ENCODE results near the gene SLC25A33. TPM values are rescaled to one million over a fixed set of nuclear protein-coding genes. Genes with fewer than 3 reads are reported as not detected.

Gene SLC25A33
- total and polyA plus RNA-seq, 2 of the 8 experiments (the other 6 are each of a cell fraction or from before 2014, with no cell fraction given), result 7.8 to 12.8 TPM

GRCh38 chr1:9633493-9633892 is 94.2 kb downstream of the SLC25A33 start:
- Histone ChIP-seq H3K9me3 (ENCODE audit: insufficient read depth in 2 of 2, low read depth in 1 of 2, low read length in 1 of 2) (0 out of 4 replicates have a peak, but pooled peaks cover 0 to 2% of the 10 kb centered on the region in 2 experiments), H4K5ac (ENCODE audit: insufficient read length, low read depth, low read length) (no peak overlapping the region), H3K4me2 (ENCODE audit: insufficient read depth in 1 of 2, low read depth in 2 of 2, low read length in 2 of 2) (no peak overlapping the region), H3K14ac (ENCODE audit: insufficient read length) (no peak overlapping the region), H3K23me2 (ENCODE audit: low read depth, low read length) (no peaks in the 10 kb centered on the region), H3K23ac (ENCODE audit: insufficient read length) (no peak overlapping the region), H4K8ac (ENCODE audit: extremely low read depth, insufficient read depth, low read length) (no peak overlapping the region), H4K91ac (replicated peaks; ENCODE audit: insufficient read length, low read length) (no peak overlapping the region), H3K27ac (ENCODE audit: low read depth, low read length) (no peak overlapping the region), H4K20me1 (replicated peaks in 1 of 2; ENCODE audit: control insufficient read depth in 1 of 2, insufficient read depth in 2 of 2, low read length in 2 of 2) (no peaks in the 10 kb centered on the region), H3K79me1 (ENCODE audit: low read depth, low read length) (no peaks in the 10 kb centered on the region), H2BK120ac (replicated peaks; ENCODE audit: low read depth, low read length) (no peak overlapping the region), H2AFZ (ENCODE audit: low read length) (no peak overlapping the region), H2BK5ac (ENCODE audit: low read depth, low read length) (no peak overlapping the region), H3K4me3 (ENCODE audit: extremely low read depth in 1 of 4, insufficient read depth in 2 of 4, low read depth in 3 of 4, low read length in 4 of 4) (no peak overlapping the region), H3K18ac (ENCODE audit: extremely low read depth, low read length) (no peak overlapping the region), H2BK20ac (ENCODE audit: low read length) (no peak overlapping the region), H3K36me3 (ENCODE audit: control insufficient read depth in 2 of 4, insufficient read depth in 4 of 4, low read length in 3 of 4) (no peaks in the 10 kb centered on the region), H3K4me1 (replicated peaks in 1 of 4; ENCODE audit: control insufficient read depth in 3 of 4, insufficient read depth in 4 of 4, low read length in 3 of 4) (peaks cover 0 to 4% (median 2%) of the 10 kb centered on the region in 4 experiments; a peak in 4 of 7 replicates), H3K79me2 (ENCODE audit: control insufficient read depth in 1 of 2, insufficient read depth in 2 of 2, low read length in 2 of 2) (no peaks in the 10 kb centered on the region), H2AK5ac (ENCODE audit: low read depth, low read length) (no peak overlapping the region), H2BK12ac (ENCODE audit: low read depth, low read length) (no peak overlapping the region), H3K9ac (replicated peaks in 1 of 4; ENCODE audit: extremely low read depth in 1 of 4, low read depth in 3 of 4, low read length in 3 of 4) (no peak overlapping the region), H3K27me3 (replicated peaks in 1 of 4; ENCODE audit: control insufficient read depth in 3 of 4, extremely low read depth in 1 of 4, insufficient read depth in 3 of 4, low read length in 3 of 4) (no peaks in the 10 kb centered on the region), H3K4ac (replicated peaks; ENCODE audit: insufficient read length, low read depth, low read length) (no peak overlapping the region), H3K56ac (replicated peaks; ENCODE audit: insufficient read length, low read depth, low read length) (no peak overlapping the region), H2BK15ac (ENCODE audit: low read length) (no peak overlapping the region)
- ChIA-PET POLR2A (ENCODE audit: partially characterized antibody) (no interaction called here), CTCF (ENCODE audit: partially characterized antibody) (interaction anchor here (0.9 kb wide), 2 partner anchors 18 to 92 kb away, joined by 3 read pairs; no protein-coding TSS in a partner anchor)
- DNase-seq (ENCODE audit: low read depth in 1 of 2, low spot score in 2 of 2) (no peak), FAIRE-seq (no peak)
- WGBS, 2 experiments (ENCODE audit: extremely low coverage in 1 of 2, insufficient coverage in 1 of 2, insufficient read length in 1 of 2, insufficient replicate concordance in 2 of 2, low coverage in 1 of 2, low lambda C conversion rate in 2 of 2, missing lambda C conversion rate in 1 of 2), result 94% methylated on average over 6 of the region's 6 CpGs; no CpG with 5 or more reads in 1 of the 2 experiments
- TF ChIP-seq NANOG (IDR thresholded peaks at IDR 0.05; ENCODE audit: insufficient read depth, low read depth, low read length, poor library complexity, severe bottlenecking), result no peak
- TF ChIP-seq CTBP2 (IDR thresholded peaks at IDR 0.05; ENCODE audit: borderline replicate concordance, insufficient read depth, insufficient read length, low read length), result no peak
- TF ChIP-seq SP1 (IDR thresholded peaks at IDR 0.05; ENCODE audit: low read depth, low read length), result no peak
- no peak for TF ChIP-seq SAP30 (IDR thresholded peaks at IDR 0.05; ENCODE audit: insufficient read depth, insufficient replicate concordance, low read length)
- no peak for TF ChIP-seq CREB1 (IDR thresholded peaks at IDR 0.05)
- TF ChIP-seq ATF3 (IDR thresholded peaks at IDR 0.05; ENCODE audit: insufficient read depth, low read depth, low read length), result no peak
- no peak for TF ChIP-seq KDM1A (IDR thresholded peaks at IDR 0.05; ENCODE audit: borderline replicate concordance, low read length)
- TF ChIP-seq SIN3A (conservative IDR thresholded peaks at IDR 0.05 in 1 of 2, IDR thresholded peaks at IDR 0.05 in 1 of 2; ENCODE audit: low read depth in 1 of 2, low read length in 2 of 2), result no peak
- TF ChIP-seq TCF12 (IDR thresholded peaks at IDR 0.05; ENCODE audit: low read depth, low read length), result no peak
- no peak for TF ChIP-seq CBX5 (IDR thresholded peaks at IDR 0.05; ENCODE audit: low read depth, low read length)
- no peak for TF ChIP-seq KDM5A (IDR thresholded peaks at IDR 0.05; ENCODE audit: low read length)
- no peak for TF ChIP-seq EGR1 (IDR thresholded peaks at IDR 0.05; ENCODE audit: borderline replicate concordance, low read depth, low read length)
- no peak for TF ChIP-seq EZH2 (IDR thresholded peaks at IDR 0.05; ENCODE audit: low read depth, low read length, severe bottlenecking)
- TF ChIP-seq JUND (IDR thresholded peaks at IDR 0.05; ENCODE audit: low read length), result no peak

Measured in H1 (cell line).